SK-N-MC (cell line): ENCODE data around the gene TMEM213.

ENCODE experiments used
- DNase-seq: peaks from one replicate; pipeline ENCODE4 v3.0.0-alpha.2; 2011; ENCODE audit warnings: low read depth, low spot score
- H3K27ac ChIP-seq: fragments of 200-600 bp; sonication (generic); 2 replicates; pipeline ENCODE4 v1.5.1; 2016; ENCODE audit warnings: mixed run types
- H3K36me3 ChIP-seq: fragments of 200-600 bp; sonication (generic); 2 replicates; pipeline ENCODE4 v1.6.1; 2017; ENCODE audit warnings: antibody characterized with exemption, low read length, mixed read lengths; ENCODE audit not compliant: insufficient read depth
- H3K4me3 ChIP-seq: fragments of 200-600 bp; sonication (generic); 2 replicates; pipeline ENCODE4 v1.5.1; 2016
- H3K9ac ChIP-seq: fragments of 200-600 bp; sonication (generic); 2 replicates; pipeline ENCODE4 v1.8.0; 2017; ENCODE audit warnings: mixed run types, mixed read lengths; ENCODE audit not compliant: insufficient read length
- H3K9me3 ChIP-seq: fragments of 200-600 bp; sonication (generic); 2 replicates; pipeline ENCODE4 v1.6.1; 2017; ENCODE audit warnings: low read depth, mild to moderate bottlenecking, antibody characterized with exemption, low read length, moderate library complexity, mixed read lengths
- EZH2 ChIP-seq: fragments of 200-600 bp; sonication (generic); IDR thresholded peaks from one replicate; pipeline ENCODE4 v1.6.1; 2017; ENCODE audit warnings: antibody characterized with exemption
- FOXP2 ChIP-seq: optimal IDR thresholded peaks from 2 replicates; pipeline ENCODE3; 2011; ENCODE audit warnings: mild to moderate bottlenecking, moderate library complexity; ENCODE audit not compliant: insufficient read depth; ENCODE audit errors: extremely low read length, control extremely low read depth
- POLR2AphosphoS5 ChIP-seq: IDR thresholded peaks from 2 replicates; pipeline ENCODE4 v1.6.1; 2012; ENCODE audit warnings: mild to moderate bottlenecking, low read depth, low read length, borderline replicate concordance

TMEM213 gene, protein sequence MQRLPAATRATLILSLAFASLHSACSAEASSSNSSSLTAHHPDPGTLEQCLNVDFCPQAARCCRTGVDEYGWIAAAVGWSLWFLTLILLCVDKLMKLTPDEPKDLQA

DNA sequence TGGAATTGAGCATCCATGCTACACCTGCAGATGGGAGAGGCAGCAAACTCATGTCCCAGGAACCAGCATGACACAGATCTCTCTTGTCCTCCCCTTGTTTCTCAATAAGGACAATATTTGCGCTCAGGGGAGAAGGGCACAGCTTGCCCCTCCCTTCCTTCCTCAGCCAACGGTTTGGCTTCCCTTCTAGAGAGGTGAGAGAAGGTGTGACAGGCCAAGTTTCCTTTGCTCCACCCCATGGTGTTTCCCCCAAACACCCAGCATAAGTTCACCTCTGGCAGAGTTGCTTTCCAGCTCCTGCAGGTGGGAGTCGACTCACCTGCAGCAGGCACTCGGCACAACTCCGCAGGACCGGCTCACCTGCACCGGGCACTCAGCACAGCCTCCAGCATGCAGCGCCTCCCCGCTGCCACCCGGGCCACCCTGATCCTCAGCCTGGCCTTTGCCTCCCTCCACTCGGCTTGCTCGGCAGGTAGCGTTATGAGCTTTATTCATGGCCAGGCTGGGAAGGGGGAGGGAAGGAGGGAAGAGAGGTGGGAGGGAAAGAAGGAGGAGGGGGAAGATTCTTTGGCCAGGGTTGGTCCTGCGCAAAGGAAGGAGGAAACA, at the start of gene TMEM213, which contains the start of gene ATP6V0A4:
TSS of gene TMEM213 (plus strand) at position 280 of the 606 bp plus-strand sequence. CDS start at position 391, 111 bp downstream.
TSS of gene ATP6V0A4 (minus strand) at position 482 of the 606 bp plus-strand sequence. CDS start 26,949 bp downstream, outside the sequence.
- no peak for DNase-seq
- Histone ChIP-seq H3K27ac (no peak within 1 kb of the TSS), H3K4me3 (no peak within 1 kb of the TSS), H3K9ac (no peak within 1 kb of the TSS), H3K9me3 (no peaks in the 10 kb centered on the region), H3K36me3 (no peaks in the 10 kb centered on the region)
- TF ChIP-seq POLR2AphosphoS5 (no peak), EZH2 (no peak), FOXP2 (no peak)

DNA sequence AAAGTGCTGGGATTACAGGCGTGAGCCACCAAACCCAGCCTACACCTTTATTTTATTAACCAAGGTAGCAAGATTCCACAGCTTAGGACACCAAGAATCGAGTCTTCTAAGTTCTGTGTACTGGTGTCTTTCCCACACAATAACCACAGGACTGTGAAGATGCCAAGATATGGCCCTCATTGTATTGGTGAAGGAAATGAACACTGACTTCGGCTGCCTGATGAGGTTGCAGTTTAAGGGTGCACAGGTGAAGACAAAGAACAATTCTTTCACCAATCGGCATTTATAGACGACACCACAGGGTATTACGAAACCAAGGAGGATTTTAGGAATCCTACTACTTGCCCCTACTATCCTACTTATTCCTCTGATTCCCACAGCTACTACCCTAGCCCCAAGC, 49.1 kb upstream of the TMEM213 start:
- Histone ChIP-seq H3K9me3 (no peaks in the 10 kb centered on the region), H3K9ac (no peak overlapping the region), H3K27ac (no peak overlapping the region), H3K36me3 (no peaks in the 10 kb centered on the region), H3K4me3 (no peak overlapping the region)
- no peak for DNase-seq
- TF ChIP-seq POLR2AphosphoS5 (no peak), EZH2 (no peak), FOXP2 (no peak)

DNA sequence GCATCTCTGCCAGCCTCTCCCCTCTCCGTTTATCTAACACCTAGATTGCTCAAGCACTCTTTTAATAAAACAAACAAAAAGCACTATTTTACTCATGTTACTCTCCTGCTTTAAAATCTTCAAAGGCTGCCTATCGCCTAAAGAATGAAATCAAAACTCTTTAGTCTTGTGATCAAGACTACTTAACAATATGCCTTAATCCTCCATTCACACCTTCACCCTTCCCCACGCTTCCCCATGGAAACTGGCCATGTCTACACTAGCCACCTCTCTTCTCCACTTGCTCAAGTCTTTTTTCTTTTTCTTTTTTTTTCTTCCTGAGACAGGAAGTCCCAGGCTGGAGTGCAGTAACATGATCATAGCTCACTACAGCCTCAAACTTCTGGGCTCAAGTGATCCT, 47.8 kb upstream of the TMEM213 start:
- H3K9me3 ChIP-seq = no peaks in the 10 kb centered on the region
- H3K36me3 ChIP-seq = no peaks in the 10 kb centered on the region
- no peak for TF ChIP-seq FOXP2
- TF ChIP-seq EZH2 = no peak
- TF ChIP-seq POLR2AphosphoS5 = no peak

DNA sequence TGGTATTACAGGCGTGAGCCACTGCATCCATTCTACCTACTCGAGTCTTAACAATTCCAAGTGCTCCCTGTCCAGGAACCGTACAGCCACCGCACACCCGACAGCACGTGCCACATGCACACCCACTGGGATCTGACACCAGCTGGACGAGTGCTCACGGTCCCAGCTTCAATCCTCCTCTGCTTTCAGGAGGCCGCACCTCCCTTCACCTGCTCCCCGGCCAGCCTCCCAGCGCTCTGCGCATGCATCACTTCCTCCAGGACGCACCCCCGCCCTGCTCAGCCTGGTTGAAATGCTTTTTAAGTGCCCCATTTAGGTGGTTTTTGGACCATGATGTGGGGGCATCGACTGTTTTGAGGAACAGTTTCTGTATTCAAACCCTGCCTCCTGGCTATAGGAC, 47.3 kb upstream of the TMEM213 start:
- Histone ChIP-seq H3K27ac (no peak overlapping the region), H3K4me3 (no peak overlapping the region), H3K36me3 (no peaks in the 10 kb centered on the region), H3K9ac (no peak overlapping the region), H3K9me3 (no peaks in the 10 kb centered on the region)
- TF ChIP-seq EZH2 (no peak), FOXP2 (no peak), POLR2AphosphoS5 (no peak)
- no peak for DNase-seq

More for the DNA sequence above, 47.8 kb upstream of the TMEM213 start:
- H3K27ac ChIP-seq = no peak overlapping the region
- no peak overlapping the region for H3K4me3 ChIP-seq
- DNase-seq = no peak
- H3K9ac ChIP-seq = no peak overlapping the region

DNA sequence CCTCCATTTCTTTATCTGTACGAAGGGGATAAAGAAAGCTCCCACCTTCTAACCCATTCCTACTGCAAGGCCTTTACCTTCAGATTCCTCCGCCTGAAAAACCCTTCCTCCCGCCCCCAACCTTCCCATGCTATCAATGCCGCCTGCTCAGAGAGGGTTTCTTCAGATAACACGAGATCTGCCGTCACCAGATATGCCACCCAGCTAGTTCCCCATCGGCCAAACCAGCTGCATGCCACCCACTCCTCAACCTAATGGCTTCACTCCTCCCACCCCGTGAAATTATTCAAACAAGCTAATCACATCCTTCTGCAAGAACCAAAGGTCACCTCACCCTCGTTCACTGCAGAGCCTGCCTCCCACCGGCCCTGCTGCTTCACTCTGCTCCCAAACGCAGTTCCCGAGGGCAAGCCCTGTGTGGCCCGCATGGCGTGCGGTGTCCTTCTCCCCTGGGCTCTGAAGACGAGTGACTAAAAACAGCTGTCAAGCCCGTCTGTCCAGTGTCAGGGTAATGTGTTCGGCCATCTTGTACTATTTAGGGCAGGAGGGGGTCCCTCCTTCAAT, 46.8 kb upstream of the TMEM213 start:
- Histone ChIP-seq H3K9ac (no peak overlapping the region), H3K9me3 (no peaks in the 10 kb centered on the region), H3K27ac (no peak overlapping the region), H3K4me3 (no peak overlapping the region), H3K36me3 (no peaks in the 10 kb centered on the region)
- DNase-seq = no peak
- no peak for TF ChIP-seq FOXP2
- TF ChIP-seq POLR2AphosphoS5 = no peak
- TF ChIP-seq EZH2 = no peak

DNA sequence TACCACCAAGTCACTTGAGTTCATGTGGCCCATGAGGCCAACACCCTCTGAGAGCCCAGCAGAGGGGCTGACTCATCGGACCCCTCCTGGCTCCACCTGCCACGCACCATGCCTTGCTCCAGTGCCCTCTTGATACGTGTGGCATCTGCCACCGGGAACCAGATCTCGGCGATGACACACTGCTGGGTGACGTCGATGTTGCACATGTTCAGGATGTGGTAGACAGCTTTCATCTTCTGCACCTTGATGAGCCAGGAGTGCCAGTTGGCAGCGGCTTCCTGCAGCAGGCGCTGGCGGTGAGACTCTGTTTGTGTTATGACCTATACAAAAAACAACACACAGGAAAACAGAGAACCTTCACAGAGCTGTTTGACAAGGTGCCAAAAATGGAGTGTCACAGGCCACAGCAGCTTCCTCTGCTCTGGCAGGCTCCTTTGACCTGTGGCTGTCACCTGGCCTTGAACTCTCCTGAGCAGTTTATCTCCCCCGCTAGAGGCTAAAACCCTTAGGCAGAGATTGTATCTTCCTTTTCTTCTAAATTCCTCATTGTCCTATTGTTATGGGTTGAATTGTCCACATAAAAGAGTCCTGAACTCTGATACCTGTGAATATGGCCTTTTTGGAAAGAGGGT, 45.2 kb upstream of the TMEM213 start:
- Histone ChIP-seq H3K36me3 (no peaks in the 10 kb centered on the region), H3K4me3 (no peak overlapping the region), H3K27ac (no peak overlapping the region), H3K9ac (no peak overlapping the region), H3K9me3 (no peaks in the 10 kb centered on the region)
- TF ChIP-seq POLR2AphosphoS5 = no peak
- no peak for TF ChIP-seq FOXP2
- TF ChIP-seq EZH2 = no peak
- DNase-seq = no peak

DNA sequence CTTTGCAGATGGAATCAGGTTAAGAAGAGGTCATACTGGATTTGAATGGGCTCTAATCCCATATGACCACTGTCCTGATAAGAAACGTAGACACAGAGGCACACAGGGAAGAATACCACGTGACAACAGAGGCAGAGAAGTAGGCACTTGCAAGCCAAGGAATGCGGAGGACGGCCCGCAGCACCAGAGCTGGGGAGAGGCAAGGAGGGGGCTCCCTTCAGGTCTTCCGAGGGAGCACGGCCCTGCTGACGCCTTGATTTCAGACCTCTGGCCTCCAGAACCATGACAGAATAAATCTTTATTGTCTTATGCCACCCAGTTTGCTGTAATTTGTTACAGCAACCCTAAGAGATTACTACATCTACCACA, 44.7 kb upstream of the TMEM213 start:
- no peak for DNase-seq
- Histone ChIP-seq H3K36me3 (no peaks in the 10 kb centered on the region), H3K9me3 (no peaks in the 10 kb centered on the region), H3K9ac (no peak overlapping the region), H3K27ac (no peak overlapping the region), H3K4me3 (no peak overlapping the region)
- TF ChIP-seq EZH2 (no peak), FOXP2 (no peak), POLR2AphosphoS5 (no peak)

DNA sequence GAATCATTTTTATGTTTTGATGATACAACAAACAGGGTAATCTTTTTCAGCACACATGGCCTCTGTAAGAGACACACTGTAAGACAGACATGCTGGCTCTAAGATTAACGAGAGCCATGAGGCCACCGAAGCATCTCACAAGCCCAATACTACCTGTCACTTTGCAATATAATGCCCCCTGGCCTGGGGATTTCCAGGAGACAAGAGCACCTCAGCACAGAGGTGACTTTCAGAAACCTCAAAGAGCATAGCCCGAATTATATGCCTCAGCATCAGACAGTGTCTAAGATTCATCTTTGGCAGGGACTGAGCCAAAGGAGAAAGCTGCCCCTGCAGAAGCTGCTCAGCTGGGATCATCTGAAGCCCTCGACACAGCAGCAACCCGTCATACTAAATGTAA, 44.2 kb upstream of the TMEM213 start:
- DNase-seq = no peak
- Histone ChIP-seq H3K4me3 (no peak overlapping the region), H3K36me3 (no peaks in the 10 kb centered on the region), H3K27ac (no peak overlapping the region), H3K9me3 (no peaks in the 10 kb centered on the region), H3K9ac (no peak overlapping the region)
- TF ChIP-seq EZH2 (no peak), POLR2AphosphoS5 (no peak), FOXP2 (no peak)

DNA sequence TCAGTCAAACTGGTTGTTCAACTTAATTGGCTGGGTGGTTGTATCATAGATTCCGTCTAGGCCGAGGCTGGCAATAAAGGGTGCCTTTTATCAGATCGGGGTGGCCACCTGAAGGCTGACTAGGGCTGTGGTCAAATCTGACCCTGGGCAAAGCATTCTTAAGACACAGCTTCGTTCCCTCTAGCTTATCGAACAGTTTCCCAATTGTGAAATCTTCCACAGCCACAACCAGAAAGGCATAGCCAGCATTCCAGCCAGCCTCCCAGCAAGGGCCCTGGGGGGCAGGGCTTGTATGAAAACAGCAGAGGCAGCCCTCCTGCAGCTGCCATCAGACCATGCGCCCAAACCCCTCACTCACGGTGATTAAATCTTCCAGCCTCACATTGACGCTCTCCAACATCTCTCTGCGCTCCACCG, 42.5 kb upstream of the TMEM213 start:
- Histone ChIP-seq H3K9me3 (no peaks in the 10 kb centered on the region), H3K27ac (no peak overlapping the region), H3K4me3 (no peak overlapping the region), H3K36me3 (no peaks in the 10 kb centered on the region), H3K9ac (no peak overlapping the region)
- no peak for DNase-seq
- no peak for TF ChIP-seq EZH2
- TF ChIP-seq FOXP2 = no peak
- no peak for TF ChIP-seq POLR2AphosphoS5
